ENCODE results near the gene AZU1.

AZU1 gene

GRCh38 chr19:850221-850978 lies 22.8 kb downstream of the AZU1 start:
- no peaks in the 10 kb centered on the region for H4K20me1 ChIP-seq (ENCODE audit: control insufficient read depth, insufficient read depth, low read depth, low read length)
- no peaks in the 10 kb centered on the region for H3F3A ChIP-seq (ENCODE audit: control insufficient read depth, insufficient read depth)
- H3K27ac ChIP-seq (ENCODE audit: low read depth, low read length) = no peak overlapping the region
- peaks cover 8% of the 10 kb centered on the region for H3K4me1 ChIP-seq (ENCODE audit: control insufficient read depth, low read length)
- no peaks in the 10 kb centered on the region for H3K79me2 ChIP-seq (ENCODE audit: control insufficient read depth, low read length)
- H3K27me3 ChIP-seq (ENCODE audit: control insufficient read depth, low read length) = peaks cover 6% of the 10 kb centered on the region; the same call in 1 of the 2 replicates
- TF ChIP-seq CTCF (IDR thresholded peaks at IDR 0.05; ENCODE audit: low read depth, low read length, poor library complexity, severe bottlenecking) (no peak), EZH2phosphoT487 (IDR thresholded peaks at IDR 0.05; ENCODE audit: borderline replicate concordance, low read length) (no peak)
- no peak overlapping the region for H3K4me2 ChIP-seq (ENCODE audit: low read length)
- no peaks in the 10 kb centered on the region for H3K36me3 ChIP-seq (ENCODE audit: control insufficient read depth, low read length)
- H3K9me3 ChIP-seq (ENCODE audit: control insufficient read depth, insufficient read depth, low read length) = no peaks in the 10 kb centered on the region
- no peaks in the 10 kb centered on the region for H3K9me2 ChIP-seq (replicated peaks; ENCODE audit: control insufficient read depth, low read length)
- no peak overlapping the region for H3K4me3 ChIP-seq (ENCODE audit: low read length)

GRCh38 chr19:850979-851335 lies 23.3 kb downstream of the AZU1 start:
- no peaks in the 10 kb centered on the region for H4K20me1 ChIP-seq (ENCODE audit: control insufficient read depth, insufficient read depth, low read depth, low read length)
- H3K36me3 ChIP-seq (ENCODE audit: control insufficient read depth, low read length) = no peaks in the 10 kb centered on the region
- peaks cover 3% of the 10 kb centered on the region; the same call in 1 of the 2 replicates for H3K27me3 ChIP-seq (ENCODE audit: control insufficient read depth, low read length)
- no peaks in the 10 kb centered on the region for H3K79me2 ChIP-seq (ENCODE audit: control insufficient read depth, low read length)
- no peak for TF ChIP-seq CTCF (IDR thresholded peaks at IDR 0.05; ENCODE audit: low read depth, low read length, poor library complexity, severe bottlenecking)
- TF ChIP-seq EZH2phosphoT487 (IDR thresholded peaks at IDR 0.05; ENCODE audit: borderline replicate concordance, low read length) = no peak
- no peak overlapping the region for H3K4me3 ChIP-seq (ENCODE audit: low read length)
- H3K4me2 ChIP-seq (ENCODE audit: low read length) = no peak overlapping the region
- no peaks in the 10 kb centered on the region for H3F3A ChIP-seq (ENCODE audit: control insufficient read depth, insufficient read depth)
- H3K9me3 ChIP-seq (ENCODE audit: control insufficient read depth, insufficient read depth, low read length) = no peaks in the 10 kb centered on the region
- H3K9me2 ChIP-seq (replicated peaks; ENCODE audit: control insufficient read depth, low read length) = no peaks in the 10 kb centered on the region
- H3K27ac ChIP-seq (ENCODE audit: low read depth, low read length) = no peak overlapping the region
- peaks cover 2% of the 10 kb centered on the region; the same call in 1 of the 2 replicates for H3K4me1 ChIP-seq (ENCODE audit: control insufficient read depth, low read length)

- Histone ChIP-seq H3K9me2 (replicated peaks; ENCODE audit: control insufficient read depth, low read length) (no peaks in the 10 kb centered on the region), H3K27ac (ENCODE audit: low read depth, low read length) (no peak within 1 kb of the TSS), H3F3A (ENCODE audit: control insufficient read depth, insufficient read depth) (no peaks in the 10 kb centered on the region), H3K4me3 (ENCODE audit: low read length) (no peak within 1 kb of the TSS), H4K20me1 (ENCODE audit: control insufficient read depth, insufficient read depth, low read depth, low read length) (no peaks in the 10 kb centered on the region), H3K4me2 (ENCODE audit: low read length) (no peak within 1 kb of the TSS), H3K79me2 (ENCODE audit: control insufficient read depth, low read length) (no peaks in the 10 kb centered on the region), H3K9me3 (ENCODE audit: control insufficient read depth, insufficient read depth, low read length) (no peaks in the 10 kb centered on the region), H3K27me3 (ENCODE audit: control insufficient read depth, low read length) (peaks cover 3% of the 10 kb centered on the region; the same call in 1 of the 2 replicates), H3K36me3 (ENCODE audit: control insufficient read depth, low read length) (no peaks in the 10 kb centered on the region), H3K4me1 (ENCODE audit: control insufficient read depth, low read length) (no peaks in the 10 kb centered on the region)
- TF ChIP-seq CTCF (IDR thresholded peaks at IDR 0.05; ENCODE audit: low read depth, low read length, poor library complexity, severe bottlenecking) (no peak), EZH2phosphoT487 (IDR thresholded peaks at IDR 0.05; ENCODE audit: borderline replicate concordance, low read length) (no peak)
Observed at GRCh38 chr19:852136-853013, 24.7 kb downstream of the AZU1 start, which contains the start of gene ELANE. Gene ELANE, plus strand, starts transcription at chr19:852303. Its CDS starts 26 bp downstream, at chr19:852329.
